GM12891 (cell line): ENCODE data around the gene HIRA.

ENCODE experiments used
- PAX5 ChIP-seq: IDR thresholded peaks from 2 replicates; pipeline ENCODE4 v1.6.1; 2011; ENCODE audit warnings: low read length, moderate library complexity, mild to moderate bottlenecking; ENCODE audit not compliant: insufficient read depth, severe bottlenecking
- POLR2A ChIP-seq: IDR thresholded peaks from 2 replicates; pipeline ENCODE4 v1.6.1; 2011; ENCODE audit warnings: low read depth, low read length, control low read depth
- POLR2AphosphoS5 ChIP-seq: IDR thresholded peaks from 2 replicates; pipeline ENCODE4 v1.6.1; 2011; ENCODE audit warnings: low read depth, low read length, control low read depth
- SPI1 ChIP-seq: IDR thresholded peaks from 2 replicates; pipeline ENCODE4 v1.6.1; 2011; ENCODE audit warnings: low read depth, low read length, control low read depth

DNA sequence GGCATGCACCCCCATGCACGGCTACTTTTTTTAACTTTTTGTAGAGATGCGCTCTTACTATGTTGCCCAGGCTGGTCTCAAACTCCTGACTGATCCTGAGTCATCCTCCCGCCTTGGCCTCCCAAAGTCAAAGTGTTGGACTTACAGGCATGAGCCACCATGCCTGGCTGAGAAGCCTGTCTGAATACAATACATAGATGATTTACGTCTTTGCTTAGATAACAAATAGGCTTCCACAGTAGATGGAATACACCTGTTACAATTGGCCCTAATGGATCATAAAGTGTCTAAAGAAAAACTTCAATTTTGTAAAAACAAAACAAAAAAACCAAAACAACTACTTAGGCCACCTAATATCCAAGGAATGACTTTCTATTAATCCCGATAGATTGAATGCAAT is 127.0 kb downstream of the HIRA start:
- TF ChIP-seq PAX5: no peak
- no peak for TF ChIP-seq POLR2A
- TF ChIP-seq SPI1: no peak
- no peak for TF ChIP-seq POLR2AphosphoS5
